ENCODE measurements around the gene TMPRSS4. TPM values are rescaled to one million over a fixed set of nuclear protein-coding genes. Genes with fewer than 3 reads are reported as not detected.

The TMPRSS4 gene
- total and polyA plus RNA-seq, 2 of the 13 experiments (the other 11 are each of a cell fraction or from before 2014, with no cell fraction given), result 0.32 TPM; not detected in 1

- Histone ChIP-seq H3K9me3 (ENCODE audit: low read length) (no peaks in the 10 kb centered on the region), H3K27me3 (ENCODE audit: control insufficient read depth in 1 of 2, insufficient read depth in 2 of 2, low read length in 2 of 2) (peaks cover 22 to 86% of the 10 kb centered on the region in 2 experiments), H3K4me3 (replicated peaks in 1 of 3; ENCODE audit: insufficient read depth in 1 of 3, low read depth in 2 of 3, low read length in 3 of 3) (peak overlapping the region in 1 of 3 experiments; percentile 55; a peak in 1 of 6 replicates), H3K79me2 (ENCODE audit: insufficient read depth, low read length) (no peaks in the 10 kb centered on the region), H3K36me3 (replicated peaks in 1 of 2; ENCODE audit: control insufficient read depth in 1 of 2, insufficient read depth in 2 of 2, low read length in 2 of 2) (no peaks in the 10 kb centered on the region), H2AFZ (ENCODE audit: low read length) (no peak overlapping the region), H3K4me2 (ENCODE audit: low read depth, low read length) (peak overlapping the region; percentile 69; the same call in 1 of the 2 replicates), H3K27ac (ENCODE audit: extremely low read length, insufficient read depth, low read length) (no peak overlapping the region), H4K20me1 (ENCODE audit: insufficient read depth, low read length) (no peaks in the 10 kb centered on the region), H3K4me1 (ENCODE audit: insufficient read depth, low read length) (peaks cover 28% of the 10 kb centered on the region), H3K9ac (ENCODE audit: insufficient read depth, low read depth, low read length) (no peak overlapping the region)
- 52% methylated on average over 8 of the region's 16 CpGs for WGBS (ENCODE audit: low lambda C conversion rate)
- no peak for FAIRE-seq
- TF ChIP-seq NR2F1 (CRISPR knock-in tag; IDR thresholded peaks at IDR 0.05) (no peak), CEBPB (IDR thresholded peaks at IDR 0.05; ENCODE audit: borderline replicate concordance, low read depth, low read length) (no peak), HCFC1 (IDR thresholded peaks at IDR 0.05; ENCODE audit: low read depth, low read length) (no peak), NR3C1 (CRISPR knock-in tag; IDR thresholded peaks at IDR 0.05) (no peak), TBX3 (IDR thresholded peaks at IDR 0.05; ENCODE audit: borderline replicate concordance) (no peak), ETV6 (CRISPR knock-in tag; conservative IDR thresholded peaks at IDR 0.05) (no peak), JARID2 (CRISPR knock-in tag; IDR thresholded peaks at IDR 0.05; ENCODE audit: insufficient replicate concordance) (no peak), BRCA1 (CRISPR knock-in tag; IDR thresholded peaks at IDR 0.05) (no peak), TCF7L2 (IDR thresholded peaks at IDR 0.05; ENCODE audit: low read depth, low read length) (no peak), DMAP1 (CRISPR knock-in tag; IDR thresholded peaks at IDR 0.05) (no peak), ZNF720 (CRISPR knock-in tag; IDR thresholded peaks at IDR 0.05) (no peak), KAT2B (IDR thresholded peaks at IDR 0.05; ENCODE audit: borderline replicate concordance, low read depth, low read length) (no peak), RFX5 (IDR thresholded peaks at IDR 0.05; ENCODE audit: low read depth, low read length) (no peak), CEBPG (CRISPR knock-in tag; IDR thresholded peaks at IDR 0.05) (no peak), YY1 (IDR thresholded peaks at IDR 0.05; ENCODE audit: insufficient read depth, insufficient replicate concordance, low read depth, low read length) (no peak), TCF12 (IDR thresholded peaks at IDR 0.05) (no peak), TCF12 (CRISPR knock-in tag; IDR thresholded peaks at IDR 0.05) (no peak), PAF1 (CRISPR knock-in tag; IDR thresholded peaks at IDR 0.05) (no peak), BRD4 (CRISPR knock-in tag; IDR thresholded peaks at IDR 0.05) (no peak), ELF3 (CRISPR knock-in tag; IDR thresholded peaks at IDR 0.05) (no peak)
- TF ChIP-seq, protein P1, sequence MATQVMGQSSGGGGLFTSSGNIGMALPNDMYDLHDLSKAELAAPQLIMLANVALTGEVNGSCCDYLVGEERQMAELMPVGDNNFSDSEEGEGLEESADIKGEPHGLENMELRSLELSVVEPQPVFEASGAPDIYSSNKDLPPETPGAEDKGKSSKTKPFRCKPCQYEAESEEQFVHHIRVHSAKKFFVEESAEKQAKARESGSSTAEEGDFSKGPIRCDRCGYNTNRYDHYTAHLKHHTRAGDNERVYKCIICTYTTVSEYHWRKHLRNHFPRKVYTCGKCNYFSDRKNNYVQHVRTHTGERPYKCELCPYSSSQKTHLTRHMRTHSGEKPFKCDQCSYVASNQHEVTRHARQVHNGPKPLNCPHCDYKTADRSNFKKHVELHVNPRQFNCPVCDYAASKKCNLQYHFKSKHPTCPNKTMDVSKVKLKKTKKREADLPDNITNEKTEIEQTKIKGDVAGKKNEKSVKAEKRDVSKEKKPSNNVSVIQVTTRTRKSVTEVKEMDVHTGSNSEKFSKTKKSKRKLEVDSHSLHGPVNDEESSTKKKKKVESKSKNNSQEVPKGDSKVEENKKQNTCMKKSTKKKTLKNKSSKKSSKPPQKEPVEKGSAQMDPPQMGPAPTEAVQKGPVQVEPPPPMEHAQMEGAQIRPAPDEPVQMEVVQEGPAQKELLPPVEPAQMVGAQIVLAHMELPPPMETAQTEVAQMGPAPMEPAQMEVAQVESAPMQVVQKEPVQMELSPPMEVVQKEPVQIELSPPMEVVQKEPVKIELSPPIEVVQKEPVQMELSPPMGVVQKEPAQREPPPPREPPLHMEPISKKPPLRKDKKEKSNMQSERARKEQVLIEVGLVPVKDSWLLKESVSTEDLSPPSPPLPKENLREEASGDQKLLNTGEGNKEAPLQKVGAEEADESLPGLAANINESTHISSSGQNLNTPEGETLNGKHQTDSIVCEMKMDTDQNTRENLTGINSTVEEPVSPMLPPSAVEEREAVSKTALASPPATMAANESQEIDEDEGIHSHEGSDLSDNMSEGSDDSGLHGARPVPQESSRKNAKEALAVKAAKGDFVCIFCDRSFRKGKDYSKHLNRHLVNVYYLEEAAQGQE (IDR thresholded peaks at IDR 0.05; ENCODE audit: borderline replicate concordance in 1 of 2, low read depth in 1 of 2, low read length in 2 of 2), result no peak
- in situ Hi-C loops (cut with HindIII; ENCODE audit: extremely low pct_ligation_motif_present, low pct_unique_long_range_greater_than_20kb) (no loop called here), intact Hi-C loops (cut with micrococcal nuclease; ENCODE audit: unreplicated experiment) (no loop called here)
- POLR2A ChIA-PET, result no interaction called here
- DNase-seq (ENCODE audit: low spot score), result no peak
- no peak for ATAC-seq
- CTCF ChIA-PET (ENCODE audit: low intra/inter-chr PET ratio, low total read pairs), result no interaction called here
- BruUV-seq (replicated peaks), result no TSS peak
Observed at GRCh38 chr11:118152020-118152551, 75.2 kb downstream of the TMPRSS4 start.

Measured in HepG2 (cell line).